Mucosa of descending colon (tissue), 3 donors: Measurements from ENCODE around the gene SFXN2. TPM values are rescaled to one million over a fixed set of nuclear protein-coding genes. Genes with fewer than 3 reads are reported as not detected.
"Not testable (repeated sequence)": the region's sequence is repeated elsewhere in the genome, so short reads cannot be mapped to it uniquely, and the experiment has no call there.

Experiments used
- ATAC-seq: fragments of 200-7000 bp; cut with Tn5 transposase; one replicate; pipeline ENCODE4 v1.9.1; 2020; ENCODE audit warnings: mild to moderate bottlenecking, moderate library complexity
- DNase-seq, 3 donors: peaks; one replicate each; pipeline ENCODE4 v3.0.0-alpha.2; 2020
- H3K36me3 ChIP-seq: fragments of 200-600 bp; one replicate; pipeline ENCODE4 v1.8.0; 2021; ENCODE audit warnings: low read depth, mild to moderate bottlenecking
- H3K4me1 ChIP-seq: fragments of 200-600 bp; one replicate; pipeline ENCODE4 v1.8.0; 2021; ENCODE audit warnings: low read depth, mild to moderate bottlenecking
- H3K4me3 ChIP-seq: fragments of 200-600 bp; one replicate; pipeline ENCODE4 v1.8.0; 2021; ENCODE audit warnings: mild to moderate bottlenecking
- H3K9me3 ChIP-seq: fragments of 200-600 bp; one replicate; pipeline ENCODE4 v1.8.0; 2021; ENCODE audit warnings: mild to moderate bottlenecking
- CTCF ChIP-seq: fragments of 200-600 bp; IDR thresholded peaks from one replicate; pipeline ENCODE4 v1.8.0; 2022; ENCODE audit warnings: antibody characterized with exemption, mild to moderate bottlenecking
- intact Hi-C, 2 donors: fragments of 100-400 bp; cut with DNase I in 1 of 2; cut with micrococcal nuclease in 1 of 2; formaldehyde crosslinking; loops; one replicate each; pipeline versions ENCODE4 v1.11.0 to v1.11.1; 2022; cut with DNase I, micrococcal nuclease
- total RNA-seq, 3 donors: library from RNA; stranded (reverse); fragmentation: NEBNext Ultra II Directional in 2 of 3; extraction: Animal tissue kit (Norgen Biotek cat#: 25700) in 2 of 3; gene quantifications; one replicate each; pipeline versions ENCODE4 v1.2.1 to v1.2.4, GENCODE V29; 2021 to 2023
- donor health status: DM: no; HTN: no; CAD: no; lungs with moderate emphysema.
- donor health status: DM: no; HTN: no; CAD: no.
- donor health status: DM: no; HTN: yes; CAD: no.

SFXN2 gene
- total RNA-seq, 3 donors from 2014 or later, result 6.9 to 19.1 (median 14.2) TPM

- intact Hi-C loops, result no loop called here
- no peak for ATAC-seq
- H3K4me1 ChIP-seq, result no peaks in the 10 kb centered on the region
- H3K4me3 ChIP-seq, result no peak overlapping the region
- no peak for TF ChIP-seq CTCF
- no peaks in the 10 kb centered on the region for H3K9me3 ChIP-seq
- no peaks in the 10 kb centered on the region for H3K36me3 ChIP-seq
- no peak for DNase-seq
Measured at GRCh38 chr10:102691285-102692066, 23.0 kb upstream of the SFXN2 start.

GRCh38 chr10:102695401-102695800, 19.0 kb upstream of the SFXN2 start:
- DNase-seq, ATAC-seq, H3K9me3 ChIP-seq, H3K4me1 ChIP-seq, H3K36me3 ChIP-seq, H3K4me3 ChIP-seq, intact Hi-C loops: not testable (repeated sequence)

GRCh38 chr10:102696736-102697135, 17.7 kb upstream of the SFXN2 start:
- no peak overlapping the region for H3K4me3 ChIP-seq
- no peaks in the 10 kb centered on the region for H3K36me3 ChIP-seq
- no peaks in the 10 kb centered on the region for H3K9me3 ChIP-seq
- ATAC-seq (no peak), DNase-seq (no peak)
- intact Hi-C loops, result no loop called here
- no peak for TF ChIP-seq CTCF
- H3K4me1 ChIP-seq, result no peaks in the 10 kb centered on the region

GRCh38 chr10:102698894-102699293, 15.5 kb upstream of the SFXN2 start:
- Histone ChIP-seq H3K36me3 (no peaks in the 10 kb centered on the region), H3K4me1 (no peaks in the 10 kb centered on the region), H3K4me3 (no peak overlapping the region), H3K9me3 (no peaks in the 10 kb centered on the region)
- TF ChIP-seq CTCF, result no peak
- no peak for DNase-seq
- intact Hi-C loops, result no loop called here
- no peak for ATAC-seq

GRCh38 chr10:102701272-102701671, 13.2 kb upstream of the SFXN2 start:
- H3K4me3 ChIP-seq, result no peak overlapping the region
- H3K36me3 ChIP-seq, result no peaks in the 10 kb centered on the region
- no peaks in the 10 kb centered on the region for H3K9me3 ChIP-seq
- ATAC-seq, result no peak
- DNase-seq, result no peak
- no peak for TF ChIP-seq CTCF
- intact Hi-C loops, result no loop called here
- no peaks in the 10 kb centered on the region for H3K4me1 ChIP-seq

GRCh38 chr10:102701796-102702195, 12.6 kb upstream of the SFXN2 start:
- no peak for ATAC-seq
- intact Hi-C loops, result no loop called here
- H3K4me1 ChIP-seq, result no peaks in the 10 kb centered on the region

More at GRCh38 chr10:102701796-102702195, 12.6 kb upstream of the SFXN2 start:
- no peak for TF ChIP-seq CTCF
- no peaks in the 10 kb centered on the region for H3K36me3 ChIP-seq
- no peaks in the 10 kb centered on the region for H3K9me3 ChIP-seq
- H3K4me3 ChIP-seq, result no peak overlapping the region
- DNase-seq, result no peak
